ENCODE measurements around the gene SOX4. TPM values are rescaled to one million over a fixed set of nuclear protein-coding genes. Genes with fewer than 3 reads are reported as not detected.

Gene SOX4
- total RNA-seq, 1 donor from 2014 or later, result 19.6 TPM

DNA sequence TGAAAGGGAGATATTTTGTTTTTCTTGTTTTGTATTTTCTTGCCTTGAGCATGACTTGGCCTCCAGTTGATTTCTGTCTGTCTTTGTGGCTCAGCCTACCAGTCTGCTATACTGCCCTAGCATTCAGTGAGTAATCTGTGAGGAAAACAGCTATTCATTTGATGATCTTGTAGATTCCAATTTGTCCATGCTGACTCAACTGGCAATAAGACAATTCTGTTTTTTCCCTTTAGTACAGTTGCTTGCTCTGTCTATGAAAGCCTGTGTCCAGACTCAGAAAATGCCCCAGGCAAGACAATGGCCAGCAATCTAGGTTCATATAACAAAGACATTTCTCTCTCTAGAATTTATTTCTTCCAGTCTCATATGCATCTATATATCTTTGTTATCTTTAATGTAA lies 10.9 kb upstream of the SOX4 start:
- H3K4me1 ChIP-seq, result peaks cover 7% of the 10 kb centered on the region
- H3K9me3 ChIP-seq, result peaks cover 15% of the 10 kb centered on the region
- intact Hi-C loops (cut with DNase I), result loop anchor here (10.0 kb wide), 1 partner anchor 1018 kb away; no protein-coding TSS in a partner anchor
- H3K27ac ChIP-seq, result no peak overlapping the region
- no peaks in the 10 kb centered on the region for H3K36me3 ChIP-seq
- DNase-seq (no peak), ATAC-seq (no peak)
- H3K4me3 ChIP-seq, result no peak overlapping the region
- H3K27me3 ChIP-seq (ENCODE audit: low read depth), result no peaks in the 10 kb centered on the region
- TF ChIP-seq, protein P1, sequence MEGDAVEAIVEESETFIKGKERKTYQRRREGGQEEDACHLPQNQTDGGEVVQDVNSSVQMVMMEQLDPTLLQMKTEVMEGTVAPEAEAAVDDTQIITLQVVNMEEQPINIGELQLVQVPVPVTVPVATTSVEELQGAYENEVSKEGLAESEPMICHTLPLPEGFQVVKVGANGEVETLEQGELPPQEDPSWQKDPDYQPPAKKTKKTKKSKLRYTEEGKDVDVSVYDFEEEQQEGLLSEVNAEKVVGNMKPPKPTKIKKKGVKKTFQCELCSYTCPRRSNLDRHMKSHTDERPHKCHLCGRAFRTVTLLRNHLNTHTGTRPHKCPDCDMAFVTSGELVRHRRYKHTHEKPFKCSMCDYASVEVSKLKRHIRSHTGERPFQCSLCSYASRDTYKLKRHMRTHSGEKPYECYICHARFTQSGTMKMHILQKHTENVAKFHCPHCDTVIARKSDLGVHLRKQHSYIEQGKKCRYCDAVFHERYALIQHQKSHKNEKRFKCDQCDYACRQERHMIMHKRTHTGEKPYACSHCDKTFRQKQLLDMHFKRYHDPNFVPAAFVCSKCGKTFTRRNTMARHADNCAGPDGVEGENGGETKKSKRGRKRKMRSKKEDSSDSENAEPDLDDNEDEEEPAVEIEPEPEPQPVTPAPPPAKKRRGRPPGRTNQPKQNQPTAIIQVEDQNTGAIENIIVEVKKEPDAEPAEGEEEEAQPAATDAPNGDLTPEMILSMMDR (IDR thresholded peaks at IDR 0.05), result no peak

DNA sequence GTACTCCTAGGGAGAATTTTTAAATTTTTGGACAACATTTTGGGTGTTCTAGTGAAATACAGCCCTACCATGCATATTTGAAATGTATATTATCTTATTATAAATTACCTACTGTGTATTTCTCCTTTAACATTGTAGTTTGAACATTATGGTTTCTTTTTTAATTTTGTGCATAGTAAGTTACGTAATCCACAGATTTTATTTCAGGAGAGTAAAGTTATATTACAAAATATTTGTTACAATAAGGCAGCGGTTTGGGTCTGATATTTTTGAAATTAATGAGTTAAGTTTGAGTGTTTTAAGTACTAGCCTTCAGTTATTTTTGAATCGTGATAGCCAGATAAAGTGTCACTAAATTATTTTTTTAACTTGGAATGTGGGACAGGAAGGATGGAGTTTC lies 7.3 kb upstream of the SOX4 start:
- no peaks in the 10 kb centered on the region for H3K27me3 ChIP-seq (ENCODE audit: low read depth)
- no peaks in the 10 kb centered on the region for H3K36me3 ChIP-seq
- no peak overlapping the region for H3K4me3 ChIP-seq
- DNase-seq (no peak), ATAC-seq (no peak)
- H3K9me3 ChIP-seq, result no peaks in the 10 kb centered on the region
- peaks cover 12% of the 10 kb centered on the region for H3K4me1 ChIP-seq
- TF ChIP-seq, protein P1 (IDR thresholded peaks at IDR 0.05), result no peak
- intact Hi-C loops (cut with DNase I), result loop anchor here (10.0 kb wide), 1 partner anchor 1021 kb away; no protein-coding TSS in a partner anchor
- no peak overlapping the region for H3K27ac ChIP-seq

GRCh38 chr6:21586740-21587178 lies 6.8 kb upstream of the SOX4 start:
- Histone ChIP-seq H3K27ac (peak overlapping the region; percentile 81), H3K4me3 (peak overlapping the region; percentile 70), H3K4me1 (peaks cover 12% of the 10 kb centered on the region), H3K9me3 (no peaks in the 10 kb centered on the region), H3K36me3 (no peaks in the 10 kb centered on the region), H3K27me3 (ENCODE audit: low read depth) (no peaks in the 10 kb centered on the region)
- ATAC-seq, result peak in 1 of 2 donors; percentile 23
- intact Hi-C loops (cut with DNase I), result loop anchor here (10.0 kb wide), 1 partner anchor 1022 kb away; no protein-coding TSS in a partner anchor
- peak; percentile 59 for DNase-seq
- TF ChIP-seq, protein P1 (IDR thresholded peaks at IDR 0.05), result no peak

DNA sequence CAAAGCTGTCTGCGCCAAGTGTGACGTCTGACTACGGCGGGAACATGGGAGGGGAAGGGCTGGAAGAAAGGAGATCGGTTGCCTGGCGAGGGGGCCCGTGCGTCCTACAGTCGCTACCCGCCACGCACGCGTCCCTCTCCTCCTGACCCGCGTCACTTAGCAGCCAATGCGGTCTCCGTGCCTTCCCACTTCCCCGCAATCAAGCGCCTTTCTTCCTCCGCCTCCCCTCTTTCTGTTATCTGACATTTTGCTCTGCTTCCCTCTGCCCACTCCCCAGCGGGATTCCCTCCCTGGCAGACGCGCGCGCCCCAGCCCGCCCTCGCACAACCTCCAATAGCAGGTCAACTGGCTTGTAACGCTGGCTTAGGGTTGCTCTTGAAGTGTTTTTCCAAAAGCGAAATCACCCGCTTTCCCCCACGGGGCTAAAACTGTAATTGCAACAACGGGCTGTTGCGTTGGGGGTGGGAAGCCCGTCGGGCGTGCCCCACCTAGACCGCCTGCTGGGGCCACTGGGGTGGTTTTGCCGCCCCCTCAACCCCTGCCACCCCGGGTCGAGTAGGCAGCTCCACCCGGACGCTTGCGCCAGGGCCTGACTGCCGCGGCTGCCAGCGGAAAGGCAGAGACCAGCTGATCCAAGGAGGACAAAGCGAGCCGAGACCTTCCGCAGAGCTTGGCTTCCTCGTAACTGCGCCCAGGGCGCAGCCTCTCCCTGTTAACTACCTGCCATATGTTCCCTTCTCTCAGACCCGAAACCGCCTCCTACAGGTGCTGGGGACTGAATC lies 6.2 kb upstream of the SOX4 start:
- TF ChIP-seq, protein P1 (IDR thresholded peaks at IDR 0.05), result peak; percentile 38
- intact Hi-C loops (cut with DNase I), result loop anchor here (10.0 kb wide), 1 partner anchor 1023 kb away; no protein-coding TSS in a partner anchor
- Histone ChIP-seq H3K27me3 (ENCODE audit: low read depth) (no peaks in the 10 kb centered on the region), H3K4me1 (peaks cover 12% of the 10 kb centered on the region), H3K27ac (peak overlapping the region; percentile 81), H3K4me3 (peak overlapping the region; percentile 70), H3K36me3 (no peaks in the 10 kb centered on the region), H3K9me3 (no peaks in the 10 kb centered on the region)
- DNase-seq (peak; percentile 74), ATAC-seq (peak; percentile 65 to 70)

DNA sequence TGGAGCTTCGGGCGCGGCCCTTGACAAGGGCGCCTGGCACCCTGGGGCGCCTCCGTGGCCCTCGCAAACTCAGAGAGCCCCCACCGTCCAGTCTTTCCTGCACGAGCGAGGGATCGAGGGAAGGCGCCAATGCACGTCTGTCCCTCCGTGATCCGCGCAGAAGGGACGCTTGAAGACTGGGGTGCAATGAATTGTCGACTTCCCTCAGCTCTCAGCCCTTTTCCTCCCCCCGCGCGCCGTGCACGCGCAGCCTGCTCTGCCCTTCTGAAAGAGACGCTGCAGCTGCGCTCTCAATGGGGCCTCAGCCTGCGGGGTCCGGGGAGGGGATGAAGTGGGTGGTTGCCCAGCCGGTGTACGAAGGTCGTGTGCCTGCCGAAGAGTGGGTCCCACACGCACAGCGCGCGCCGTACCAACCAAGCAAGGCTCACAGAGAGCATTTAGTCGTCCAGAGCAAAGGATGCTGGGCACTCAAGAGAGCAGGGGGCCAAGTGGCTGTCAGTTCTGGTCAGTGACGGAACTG lies 5.5 kb upstream of the SOX4 start:
- ATAC-seq (peak; percentile 64 to 67), DNase-seq (peak; percentile 72)
- Histone ChIP-seq H3K4me3 (peak overlapping the region; percentile 70), H3K9me3 (no peaks in the 10 kb centered on the region), H3K27me3 (ENCODE audit: low read depth) (no peaks in the 10 kb centered on the region), H3K36me3 (no peaks in the 10 kb centered on the region), H3K4me1 (peaks cover 15% of the 10 kb centered on the region), H3K27ac (peak overlapping the region; percentile 81)
- intact Hi-C loops (cut with DNase I), result loop anchor here (10.0 kb wide), 1 partner anchor 1023 kb away; no protein-coding TSS in a partner anchor
- TF ChIP-seq, protein P1 (IDR thresholded peaks at IDR 0.05), result no peak
